HG03460 (cell line): ENCODE measurements around the gene PAGE4.

Source experiments
- ATAC-seq: cut with Tn5 transposase; IDR thresholded peaks from one replicate; pipeline ENCODE4 v1.9.1; 2021; ENCODE audit not compliant: unreplicated experiment

Gene PAGE4

GRCh38 chrX:49829016-49829415 lies at the start of gene PAGE4:
TSS of gene PAGE4 (plus strand) at chrX:49829303. CDS start at chrX:49830429, 1,126 bp downstream.
- ATAC-seq, result no peak

- no peak for ATAC-seq
Observed at GRCh38 chrX:49784747-49785280, 44.3 kb upstream of the PAGE4 start.

- no peak for ATAC-seq
Observed at GRCh38 chrX:49792376-49792775, 36.7 kb upstream of the PAGE4 start.

- no peak for ATAC-seq
Observed at GRCh38 chrX:49793686-49794085, 35.4 kb upstream of the PAGE4 start.

- ATAC-seq, result no peak
Observed at GRCh38 chrX:49799828-49800227, 29.3 kb upstream of the PAGE4 start.

- ATAC-seq, result no peak
Observed at GRCh38 chrX:49809891-49810632, 19.0 kb upstream of the PAGE4 start.

GRCh38 chrX:49812177-49812576 lies 16.9 kb upstream of the PAGE4 start:
- no peak for ATAC-seq

GRCh38 chrX:49816435-49816834 lies 12.7 kb upstream of the PAGE4 start:
- ATAC-seq, result no peak

- ATAC-seq, result no peak
Observed at GRCh38 chrX:49838374-49838773, 9.3 kb downstream of the PAGE4 start.

- peak; percentile 59 for ATAC-seq
Observed at GRCh38 chrX:49840679-49841078, 11.6 kb downstream of the PAGE4 start.

GRCh38 chrX:49842621-49843020 lies 13.5 kb downstream of the PAGE4 start:
- ATAC-seq, result no peak

- ATAC-seq, result no peak
Observed at GRCh38 chrX:49844611-49845010, 15.5 kb downstream of the PAGE4 start.

GRCh38 chrX:49845701-49846403 lies 16.7 kb downstream of the PAGE4 start:
- no peak for ATAC-seq

- ATAC-seq, result no peak
Observed at GRCh38 chrX:49846522-49846921, 17.4 kb downstream of the PAGE4 start.

- ATAC-seq, result no peak
Observed at GRCh38 chrX:49848275-49848674, 19.2 kb downstream of the PAGE4 start.

GRCh38 chrX:49850028-49850427 lies 20.9 kb downstream of the PAGE4 start:
- ATAC-seq, result no peak

- no peak for ATAC-seq
Observed at GRCh38 chrX:49853661-49854060, 24.6 kb downstream of the PAGE4 start.

GRCh38 chrX:49856819-49857218 lies 27.7 kb downstream of the PAGE4 start:
- ATAC-seq, result no peak

GRCh38 chrX:49858341-49858740 lies 29.2 kb downstream of the PAGE4 start:
- ATAC-seq, result no peak

- ATAC-seq, result no peak
Observed at GRCh38 chrX:49859491-49859890, 30.4 kb downstream of the PAGE4 start.

- no peak for ATAC-seq
Observed at GRCh38 chrX:49860867-49861535, 31.9 kb downstream of the PAGE4 start.

- ATAC-seq, result no peak
Observed at GRCh38 chrX:49862093-49862492, 33.0 kb downstream of the PAGE4 start.
